K562 (cell line): ENCODE data around the gene BIRC6.

Source experiments
- ATF1 ChIP-seq, 2 experiments: fragments of 450-650 bp in 1 of 2; IDR thresholded peaks; 2 replicates each; pipeline ENCODE4 v1.6.1; 2016; ENCODE audit warnings: missing compliant biosample characterization in 1 of 2, missing genetic modification characterization in 1 of 2
- CTCF ChIP-seq, 3 experiments: IDR thresholded peaks in 2 of 3; conservative IDR thresholded peaks in 1 of 3; 2 replicates each; pipeline ENCODE4 v1.5.1; 2011 to 2012; ENCODE audit warnings: low read length in 3 of 3, mild to moderate bottlenecking in 3 of 3, control low read depth in 2 of 3, improper control_type of control experiment in 1 of 3, inconsistent platforms in 1 of 3, low read depth in 1 of 3, mixed read lengths in 1 of 3, moderate library complexity in 1 of 3; ENCODE audit not compliant: insufficient read depth in 2 of 3
- EP300 ChIP-seq: IDR thresholded peaks from 2 replicates; pipeline ENCODE4 v1.6.1; 2012; ENCODE audit warnings: low read length, improper control_type of control experiment
- HNRNPL ChIP-seq: fragments of 200-400 bp; formaldehyde crosslinking; IDR thresholded peaks from 2 replicates; pipeline ENCODE4 v1.6.1; 2017; ENCODE audit warnings: low read depth, mild to moderate bottlenecking, low read length
- JUN ChIP-seq, 2 experiments: sonication (generic) in 1 of 2; formaldehyde crosslinking in 1 of 2; IDR thresholded peaks; 2 replicates each; pipeline versions ENCODE4 v1.6.1 to v1.8.0; 2012 to 2022; ENCODE audit warnings: borderline replicate concordance in 2 of 2, mild to moderate bottlenecking in 2 of 2, improper control_type of control experiment in 1 of 2, low read depth in 1 of 2, low read length in 1 of 2, missing genetic modification reagents in 1 of 2
- SRSF7 ChIP-seq: fragments of 200-400 bp; formaldehyde crosslinking; optimal IDR thresholded peaks from 2 replicates; pipeline ENCODE3; 2017; ENCODE audit warnings: mild to moderate bottlenecking, low read depth, low read length
- ZZZ3 ChIP-seq: fragments of 450-650 bp; IDR thresholded peaks from 2 replicates; pipeline ENCODE4 v1.6.1; 2016; ENCODE audit warnings: antibody characterized with exemption, mild to moderate bottlenecking, moderate library complexity
- TF ChIP-seq, protein P1 (sequence below), 2 experiments: fragments of 150-350 bp in 1 of 2; IDR thresholded peaks; 2 replicates each; pipeline ENCODE4 v1.6.1; 2012 to 2016; ENCODE audit warnings: low read depth in 2 of 2, low read length in 2 of 2, mild to moderate bottlenecking in 1 of 2, moderate library complexity in 1 of 2
- TF ChIP-seq, protein P2 (sequence below): fragments of 250-450 bp; sonication (Bioruptor Pico); IDR thresholded peaks from 2 replicates; pipeline ENCODE4 v1.6.1; 2021; ENCODE audit warnings: mild to moderate bottlenecking

DNA sequence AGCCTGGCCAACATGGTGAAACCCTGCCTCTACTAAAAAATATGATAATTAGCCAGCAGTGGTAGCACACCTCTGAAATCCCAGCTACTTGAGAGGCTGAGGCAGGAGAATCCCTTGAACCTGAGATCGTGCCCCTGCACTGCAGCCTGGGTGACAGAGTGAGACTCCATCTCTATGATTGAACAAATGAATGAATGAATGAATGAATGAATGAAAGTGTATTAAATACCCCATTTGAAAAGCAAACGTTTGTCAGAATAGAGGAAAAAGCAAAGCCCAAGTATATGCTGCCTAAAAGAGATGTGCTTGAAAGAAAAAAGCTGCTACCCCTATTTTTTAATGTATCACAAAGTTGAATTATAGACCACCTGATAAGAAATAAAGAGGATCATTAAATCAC is 181.9 kb downstream of the BIRC6 start:
- TF ChIP-seq HNRNPL = no peak
- TF ChIP-seq EP300 = no peak
- TF ChIP-seq, protein P1, sequence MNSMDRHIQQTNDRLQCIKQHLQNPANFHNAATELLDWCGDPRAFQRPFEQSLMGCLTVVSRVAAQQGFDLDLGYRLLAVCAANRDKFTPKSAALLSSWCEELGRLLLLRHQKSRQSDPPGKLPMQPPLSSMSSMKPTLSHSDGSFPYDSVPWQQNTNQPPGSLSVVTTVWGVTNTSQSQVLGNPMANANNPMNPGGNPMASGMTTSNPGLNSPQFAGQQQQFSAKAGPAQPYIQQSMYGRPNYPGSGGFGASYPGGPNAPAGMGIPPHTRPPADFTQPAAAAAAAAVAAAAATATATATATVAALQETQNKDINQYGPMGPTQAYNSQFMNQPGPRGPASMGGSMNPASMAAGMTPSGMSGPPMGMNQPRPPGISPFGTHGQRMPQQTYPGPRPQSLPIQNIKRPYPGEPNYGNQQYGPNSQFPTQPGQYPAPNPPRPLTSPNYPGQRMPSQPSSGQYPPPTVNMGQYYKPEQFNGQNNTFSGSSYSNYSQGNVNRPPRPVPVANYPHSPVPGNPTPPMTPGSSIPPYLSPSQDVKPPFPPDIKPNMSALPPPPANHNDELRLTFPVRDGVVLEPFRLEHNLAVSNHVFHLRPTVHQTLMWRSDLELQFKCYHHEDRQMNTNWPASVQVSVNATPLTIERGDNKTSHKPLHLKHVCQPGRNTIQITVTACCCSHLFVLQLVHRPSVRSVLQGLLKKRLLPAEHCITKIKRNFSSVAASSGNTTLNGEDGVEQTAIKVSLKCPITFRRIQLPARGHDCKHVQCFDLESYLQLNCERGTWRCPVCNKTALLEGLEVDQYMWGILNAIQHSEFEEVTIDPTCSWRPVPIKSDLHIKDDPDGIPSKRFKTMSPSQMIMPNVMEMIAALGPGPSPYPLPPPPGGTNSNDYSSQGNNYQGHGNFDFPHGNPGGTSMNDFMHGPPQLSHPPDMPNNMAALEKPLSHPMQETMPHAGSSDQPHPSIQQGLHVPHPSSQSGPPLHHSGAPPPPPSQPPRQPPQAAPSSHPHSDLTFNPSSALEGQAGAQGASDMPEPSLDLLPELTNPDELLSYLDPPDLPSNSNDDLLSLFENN (IDR thresholded peaks at IDR 0.05; ENCODE audit: low read depth in 2 of 2, low read length in 2 of 2) = no peak
- TF ChIP-seq JUN (IDR thresholded peaks at IDR 0.05; ENCODE audit: borderline replicate concordance, low read depth, low read length) = no peak
- TF ChIP-seq JUN (CRISPR knock-in tag; IDR thresholded peaks at IDR 0.05; ENCODE audit: borderline replicate concordance) = no peak
- no peak for TF ChIP-seq CTCF (IDR thresholded peaks at IDR 0.05 in 2 of 3, conservative IDR thresholded peaks at IDR 0.05 in 1 of 3; ENCODE audit: insufficient read depth in 2 of 3, low read depth in 1 of 3, low read length in 3 of 3)
- no peak for TF ChIP-seq SRSF7
- TF ChIP-seq, protein P2, sequence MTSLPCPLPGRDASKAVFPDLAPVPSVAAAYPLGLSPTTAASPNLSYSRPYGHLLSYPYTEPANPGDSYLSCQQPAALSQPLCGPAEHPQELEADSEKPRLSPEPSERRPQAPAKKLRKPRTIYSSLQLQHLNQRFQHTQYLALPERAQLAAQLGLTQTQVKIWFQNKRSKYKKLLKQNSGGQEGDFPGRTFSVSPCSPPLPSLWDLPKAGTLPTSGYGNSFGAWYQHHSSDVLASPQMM (CRISPR knock-in tag) = no peak
- TF ChIP-seq ZZZ3 = no peak
- no peak for TF ChIP-seq ATF1 (CRISPR knock-in tag; IDR thresholded peaks at IDR 0.05)
- no peak for TF ChIP-seq ATF1 (tag; IDR thresholded peaks at IDR 0.05)
